ENCODE results near the gene IMPDH1. TPM values are rescaled to one million over a fixed set of nuclear protein-coding genes. Genes with fewer than 3 reads are reported as not detected.
"Not testable (repeated sequence)": the region's sequence is repeated elsewhere in the genome, so short reads cannot be mapped to it uniquely, and the experiment has no call there.

The IMPDH1 gene
- total RNA-seq (ENCODE audit: unreplicated experiment), result 81.7 TPM
- long read RNA-seq, transcript IMPDH1-202 (15 exons, 2,479 nt), result major isoform, 9 of 55 reads
- long read RNA-seq, partial matches to known transcripts, result 26 of 55 reads
- long read RNA-seq, other reads (novel, unspliced or antisense), result 18 of 55 reads

- Mint-ChIP-seq H3K36me3 (ENCODE audit: unreplicated experiment) (no peaks in the 10 kb centered on the region), H3K4me1 (ENCODE audit: low read depth, unreplicated experiment) (peaks cover 17% of the 10 kb centered on the region), H3K27ac (ENCODE audit: unreplicated experiment) (peak within 1 kb of the TSS; percentile 89), H3K9me3 (ENCODE audit: unreplicated experiment) (peaks cover 8% of the 10 kb centered on the region), H3K4me3 (ENCODE audit: unreplicated experiment) (peak within 1 kb of the TSS; percentile 96), H3K27me3 (ENCODE audit: unreplicated experiment) (peaks cover 22% of the 10 kb centered on the region)
- no peak for TF ChIP-seq CTCF (IDR thresholded peaks at IDR 0.05; ENCODE audit: partially characterized antibody, unreplicated experiment)
- peak; percentile 94 for DNase-seq
Measured at GRCh38 chr7:128409596-128410450, at the start of gene IMPDH1. IMPDH1 (minus strand) TSS chr7:128409982; CDS start chr7:128409901, 81 bp downstream.

GRCh38 chr7:128459394-128459878 lies 49.7 kb upstream of the IMPDH1 start:
- peak; percentile 66 for DNase-seq
- peaks cover 18% of the 10 kb centered on the region for H3K4me1 Mint-ChIP-seq (ENCODE audit: low read depth, unreplicated experiment)
- H3K27ac Mint-ChIP-seq (ENCODE audit: unreplicated experiment), result peak overlapping the region; percentile 36
- peak overlapping the region; percentile 33 for H3K4me3 Mint-ChIP-seq (ENCODE audit: unreplicated experiment)
- no peaks in the 10 kb centered on the region for H3K27me3 Mint-ChIP-seq (ENCODE audit: unreplicated experiment)
- peaks cover 4% of the 10 kb centered on the region for H3K36me3 Mint-ChIP-seq (ENCODE audit: unreplicated experiment)
- peak; percentile 78 for TF ChIP-seq CTCF (IDR thresholded peaks at IDR 0.05; ENCODE audit: partially characterized antibody, unreplicated experiment)
- peaks cover 4% of the 10 kb centered on the region for H3K9me3 Mint-ChIP-seq (ENCODE audit: unreplicated experiment)

- H3K27ac Mint-ChIP-seq (ENCODE audit: unreplicated experiment), result no peak overlapping the region
- H3K9me3 Mint-ChIP-seq (ENCODE audit: unreplicated experiment), result peaks cover 6% of the 10 kb centered on the region
- peaks cover 2% of the 10 kb centered on the region for H3K36me3 Mint-ChIP-seq (ENCODE audit: unreplicated experiment)
- peaks cover 21% of the 10 kb centered on the region for H3K4me1 Mint-ChIP-seq (ENCODE audit: low read depth, unreplicated experiment)
- TF ChIP-seq CTCF (IDR thresholded peaks at IDR 0.05; ENCODE audit: partially characterized antibody, unreplicated experiment), result no peak
- H3K4me3 Mint-ChIP-seq (ENCODE audit: unreplicated experiment), result no peak overlapping the region
- no peak for DNase-seq
- peaks cover 2% of the 10 kb centered on the region for H3K27me3 Mint-ChIP-seq (ENCODE audit: unreplicated experiment)
Measured at GRCh38 chr7:128458956-128459355, 49.2 kb upstream of the IMPDH1 start.

GRCh38 chr7:128457385-128457784 lies 47.6 kb upstream of the IMPDH1 start:
- peaks cover 24% of the 10 kb centered on the region for H3K4me1 Mint-ChIP-seq (ENCODE audit: low read depth, unreplicated experiment)
- H3K27me3 Mint-ChIP-seq (ENCODE audit: unreplicated experiment); H3K27ac Mint-ChIP-seq (ENCODE audit: unreplicated experiment): not testable (repeated sequence)

GRCh38 chr7:128456255-128456725 lies 46.5 kb upstream of the IMPDH1 start:
- no peaks in the 10 kb centered on the region for H3K36me3 Mint-ChIP-seq (ENCODE audit: unreplicated experiment)
- H3K27ac Mint-ChIP-seq (ENCODE audit: unreplicated experiment), result peak overlapping the region; percentile 93
- peaks cover 2% of the 10 kb centered on the region for H3K27me3 Mint-ChIP-seq (ENCODE audit: unreplicated experiment)
- TF ChIP-seq CTCF (IDR thresholded peaks at IDR 0.05; ENCODE audit: partially characterized antibody, unreplicated experiment), result no peak
- peaks cover 6% of the 10 kb centered on the region for H3K9me3 Mint-ChIP-seq (ENCODE audit: unreplicated experiment)
- peak overlapping the region; percentile 91 for H3K4me3 Mint-ChIP-seq (ENCODE audit: unreplicated experiment)
- no peak for DNase-seq
- peaks cover 24% of the 10 kb centered on the region for H3K4me1 Mint-ChIP-seq (ENCODE audit: low read depth, unreplicated experiment)

More at GRCh38 chr7:128457385-128457784, 47.6 kb upstream of the IMPDH1 start:
- peak overlapping the region; percentile 91 for H3K4me3 Mint-ChIP-seq (ENCODE audit: unreplicated experiment)
- H3K9me3 Mint-ChIP-seq (ENCODE audit: unreplicated experiment); H3K36me3 Mint-ChIP-seq (ENCODE audit: unreplicated experiment); DNase-seq: not testable (repeated sequence)
